Natural killer cell (primary cell): Measurements from ENCODE around the gene ELOB. TPM values are rescaled to one million over a fixed set of nuclear protein-coding genes. Genes with fewer than 3 reads are reported as not detected.

Experiments
- ATAC-seq, 3 donors: fragments of 150-1000 bp in 2 of 3; fragments of 200-7000 bp in 1 of 3; cut with Tn5 transposase; 1 replicate in 1 of 3; 2 replicates in 2 of 3; pipeline ENCODE4 v1.10.0; 2021; ENCODE audit warnings: mild to moderate bottlenecking in 2 of 3, moderate library complexity in 2 of 3
- DNase-seq, 2 donors: peaks; one replicate each; pipeline versions ENCODE4 v3.0.0 to v3.0.0-alpha.2; 2013 to 2021; ENCODE audit warnings: mixed read lengths in 1 of 2
- H3K27ac ChIP-seq: one replicate; pipeline ENCODE4 v1.5.1; 2013; ENCODE audit warnings: mild to moderate bottlenecking, low read length
- H3K27me3 ChIP-seq: one replicate; pipeline ENCODE4 v1.6.1; 2013; ENCODE audit warnings: low read length; ENCODE audit not compliant: control insufficient read depth, insufficient read depth
- H3K36me3 ChIP-seq: one replicate; pipeline ENCODE4 v1.6.1; 2013; ENCODE audit warnings: low read length; ENCODE audit not compliant: control insufficient read depth, insufficient read depth
- H3K4me1 ChIP-seq: one replicate; pipeline ENCODE4 v1.6.1; 2013; ENCODE audit warnings: low read length; ENCODE audit not compliant: control insufficient read depth, insufficient read depth
- H3K4me3 ChIP-seq: one replicate; pipeline ENCODE4 v1.5.1; 2013; ENCODE audit warnings: low read length
- H3K9me3 ChIP-seq: one replicate; pipeline ENCODE4 v1.6.1; 2013; ENCODE audit warnings: low read length; ENCODE audit not compliant: control insufficient read depth, insufficient read depth
- H3K27ac Mint-ChIP-seq, 2 donors: one replicate each; pipeline ENCODE4 v1.8.0; 2022; ENCODE audit warnings: mild to moderate bottlenecking in 2 of 2, mixed read lengths in 2 of 2, moderate library complexity in 1 of 2
- H3K27me3 Mint-ChIP-seq, 2 donors: one replicate each; pipeline ENCODE4 v1.8.0; 2022; ENCODE audit warnings: low read depth in 2 of 2, mixed read lengths in 2 of 2
- H3K36me3 Mint-ChIP-seq: one replicate; pipeline ENCODE4 v1.8.0; 2022; ENCODE audit warnings: mixed read lengths
- H3K4me1 Mint-ChIP-seq, 2 donors: one replicate each; pipeline ENCODE4 v1.8.0; 2022; ENCODE audit warnings: mixed read lengths in 2 of 2
- H3K4me3 Mint-ChIP-seq: one replicate; pipeline ENCODE4 v1.8.0; 2022; ENCODE audit warnings: mild to moderate bottlenecking, moderate library complexity, mixed read lengths
- H3K9me3 Mint-ChIP-seq, 2 donors: one replicate each; pipeline ENCODE4 v1.8.0; 2022; ENCODE audit warnings: mixed read lengths in 2 of 2
- CTCF ChIP-seq: fragments of 200-600 bp; IDR thresholded peaks from one replicate; pipeline ENCODE4 v1.8.0; 2022; ENCODE audit warnings: antibody characterized with exemption
- WGBS: methylation state at CpG from one replicate; pipeline ENCODE4 v1.1.7; 2013; ENCODE audit warnings: missing lambda C conversion rate; ENCODE audit not compliant: insufficient coverage; 5-methylcytosine and 5-hydroxymethylcytosine counted together
- intact Hi-C: fragments of 100-400 bp; cut with micrococcal nuclease; formaldehyde crosslinking; loops from one replicate; pipeline ENCODE4 v1.14.2; 2022
- total RNA-seq, 4 donors: library from RNA; stranded (reverse); fragments of 120-200 nt in 1 of 4; gene quantifications; one replicate each; pipeline versions ENCODE4 v1.2.3 to v1.2.4, GENCODE V29; 2013 to 2022

The ELOB gene
- total RNA-seq, 3 donors from 2014 or later (not counting 1 experiment from before 2014, with no cell fraction given): 146 to 207 (median 161) TPM

GRCh38 chr16:2820836-2821486 lies 43.9 kb upstream of the ELOB start:
- 85% methylated on average over 14 of the region's 14 CpGs for WGBS
- Mint-ChIP-seq H3K27ac (no peak overlapping the region), H3K4me1 (no peaks in the 10 kb centered on the region), H3K4me3 (no peak overlapping the region), H3K36me3 (no peaks in the 10 kb centered on the region), H3K9me3 (no peaks in the 10 kb centered on the region), H3K27me3 (no peaks in the 10 kb centered on the region)
- Histone ChIP-seq H3K9me3 (no peaks in the 10 kb centered on the region), H3K36me3 (no peaks in the 10 kb centered on the region), H3K27ac (no peak overlapping the region), H3K4me3 (no peak overlapping the region), H3K4me1 (peaks cover 3% of the 10 kb centered on the region), H3K27me3 (no peaks in the 10 kb centered on the region)
- intact Hi-C loops: no loop called here
- DNase-seq (no peak), ATAC-seq (no peak)
- no peak for TF ChIP-seq CTCF

- TF ChIP-seq CTCF: no peak
- Histone ChIP-seq H3K4me1 (peaks cover 3% of the 10 kb centered on the region), H3K27me3 (no peaks in the 10 kb centered on the region), H3K9me3 (no peaks in the 10 kb centered on the region), H3K4me3 (no peak overlapping the region), H3K36me3 (no peaks in the 10 kb centered on the region), H3K27ac (no peak overlapping the region)
- DNase-seq (no peak), ATAC-seq (no peak)
- Mint-ChIP-seq H3K4me3 (no peak overlapping the region), H3K4me1 (no peaks in the 10 kb centered on the region), H3K27me3 (no peaks in the 10 kb centered on the region), H3K9me3 (no peaks in the 10 kb centered on the region), H3K36me3 (no peaks in the 10 kb centered on the region), H3K27ac (no peak overlapping the region)
- intact Hi-C loops: no loop called here
- WGBS: 79% methylated on average over 17 of the region's 17 CpGs
Observed at GRCh38 chr16:2819939-2820835, 43.1 kb upstream of the ELOB start.

- intact Hi-C loops: no loop called here
- H3K9me3 ChIP-seq: no peaks in the 10 kb centered on the region
- Mint-ChIP-seq H3K4me3 (no peak overlapping the region), H3K27me3 (no peaks in the 10 kb centered on the region), H3K27ac (no peak overlapping the region), H3K9me3 (no peaks in the 10 kb centered on the region), H3K4me1 (no peaks in the 10 kb centered on the region), H3K36me3 (no peaks in the 10 kb centered on the region)
- H3K27ac ChIP-seq: no peak overlapping the region
- no peak overlapping the region for H3K4me3 ChIP-seq
- 85% methylated on average over 16 of the region's 18 CpGs for WGBS
- H3K27me3 ChIP-seq: no peaks in the 10 kb centered on the region
- peaks cover 3% of the 10 kb centered on the region for H3K4me1 ChIP-seq
- no peak for TF ChIP-seq CTCF
- DNase-seq: no peak
- no peak for ATAC-seq
- H3K36me3 ChIP-seq: no peaks in the 10 kb centered on the region
Observed at GRCh38 chr16:2819179-2819938, 42.3 kb upstream of the ELOB start.
